Anterior cingulate cortex (tissue), 58 donors: ENCODE results near the gene FUT4.
"Not testable (repeated sequence)": the region's sequence is repeated elsewhere in the genome, so short reads cannot be mapped to it uniquely, and the experiment has no call there.

ENCODE experiments used
- DNase-seq, 58 donors: peaks; one replicate each; lab custom pipeline; 2025; lab: John Stamatoyannopoulos, UW

The FUT4 gene

DNA sequence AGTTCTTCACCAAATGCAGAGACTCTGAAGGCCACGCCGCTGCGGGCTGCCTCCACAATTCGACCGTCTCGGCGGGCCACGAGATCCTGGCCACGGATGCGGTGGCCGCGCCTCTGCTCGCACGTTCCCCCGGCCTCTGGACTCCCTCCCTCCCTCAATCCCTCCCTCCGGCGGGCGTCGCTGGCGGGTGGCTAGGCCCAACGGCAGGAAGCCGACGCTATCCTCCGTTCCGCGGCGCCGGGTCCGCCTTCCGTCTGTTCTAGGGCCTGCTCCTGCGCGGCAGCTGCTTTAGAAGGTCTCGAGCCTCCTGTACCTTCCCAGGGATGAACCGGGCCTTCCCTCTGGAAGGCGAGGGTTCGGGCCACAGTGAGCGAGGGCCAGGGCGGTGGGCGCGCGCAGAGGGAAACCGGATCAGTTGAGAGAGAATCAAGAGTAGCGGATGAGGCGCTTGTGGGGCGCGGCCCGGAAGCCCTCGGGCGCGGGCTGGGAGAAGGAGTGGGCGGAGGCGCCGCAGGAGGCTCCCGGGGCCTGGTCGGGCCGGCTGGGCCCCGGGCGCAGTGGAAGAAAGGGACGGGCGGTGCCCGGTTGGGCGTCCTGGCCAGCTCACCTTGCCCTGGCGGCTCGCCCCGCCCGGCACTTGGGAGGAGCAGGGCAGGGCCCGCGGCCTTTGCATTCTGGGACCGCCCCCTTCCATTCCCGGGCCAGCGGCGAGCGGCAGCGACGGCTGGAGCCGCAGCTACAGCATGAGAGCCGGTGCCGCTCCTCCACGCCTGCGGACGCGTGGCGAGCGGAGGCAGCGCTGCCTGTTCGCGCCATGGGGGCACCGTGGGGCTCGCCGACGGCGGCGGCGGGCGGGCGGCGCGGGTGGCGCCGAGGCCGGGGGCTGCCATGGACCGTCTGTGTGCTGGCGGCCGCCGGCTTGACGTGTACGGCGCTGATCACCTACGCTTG is at the start of gene FUT4:
FUT4 (plus strand) TSS at position 227 of the 951 bp plus-strand sequence; CDS start at position 440, 213 bp downstream.
- peak in 57 of 58 donors; percentile 27 to 87 (median 66) for DNase-seq

- no peak for DNase-seq
Observed at GRCh38 chr11:94494126-94494680, 49.5 kb upstream of the FUT4 start.

- DNase-seq, result no peak
Observed at GRCh38 chr11:94500181-94500580, 43.5 kb upstream of the FUT4 start.

- DNase-seq, result no peak
Observed at GRCh38 chr11:94501522-94501921, 42.2 kb upstream of the FUT4 start.

GRCh38 chr11:94504689-94505293 is 38.9 kb upstream of the FUT4 start:
- peak in 1 of 58 donors; percentile 14 for DNase-seq

DNA sequence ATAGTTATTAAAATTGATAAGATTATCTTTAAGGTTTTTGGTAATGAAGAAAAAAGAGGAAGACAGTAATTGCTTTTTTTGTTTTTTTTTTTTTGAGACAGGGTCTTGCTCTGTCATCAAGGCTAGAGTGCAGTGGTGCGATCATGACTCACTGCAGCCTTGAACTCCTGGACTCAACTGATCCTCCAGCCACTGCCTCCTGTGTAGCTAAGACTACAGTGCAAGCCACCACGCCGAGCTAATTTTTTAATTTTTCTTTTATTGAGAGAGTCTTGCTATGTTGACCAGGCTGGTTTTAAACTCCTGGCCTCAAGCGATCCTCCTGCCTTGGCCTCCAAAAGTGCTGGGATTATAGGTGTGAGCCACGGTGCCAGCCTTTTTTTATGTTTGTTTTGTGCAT is 37.2 kb upstream of the FUT4 start:
- DNase-seq, result not testable (repeated sequence)

- no peak for DNase-seq
Observed at GRCh38 chr11:94507485-94507884, 36.2 kb upstream of the FUT4 start.

- DNase-seq, result peak in 56 of 58 donors; percentile 3 to 87 (median 58)
Observed at GRCh38 chr11:94511932-94512781, 31.6 kb upstream of the FUT4 start, which contains the start of gene C11orf97. C11orf97 (plus strand) TSS chr11:94512461; CDS start chr11:94512529, 68 bp downstream.

DNA sequence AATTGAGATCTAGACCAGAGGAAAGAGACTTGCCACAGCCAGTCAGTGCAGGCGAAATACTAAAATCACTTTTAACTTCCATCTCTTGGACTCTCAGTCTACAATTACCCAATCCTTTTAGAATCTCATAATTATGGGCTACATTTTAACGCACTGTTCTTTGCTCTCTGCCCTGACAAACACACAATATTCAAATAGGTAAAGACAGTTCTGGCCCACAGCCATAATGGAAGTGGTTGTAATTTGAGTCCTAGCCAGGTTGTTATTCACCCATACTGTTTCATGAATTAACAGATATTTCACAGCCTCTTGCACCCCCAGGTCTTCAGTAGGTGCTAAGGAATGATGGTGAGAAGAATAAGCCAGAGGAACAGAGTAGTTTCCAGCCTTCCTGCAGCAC is 30.6 kb upstream of the FUT4 start:
- DNase-seq, result no peak

GRCh38 chr11:94515398-94515797 is 28.3 kb upstream of the FUT4 start:
- DNase-seq, result no peak

DNA sequence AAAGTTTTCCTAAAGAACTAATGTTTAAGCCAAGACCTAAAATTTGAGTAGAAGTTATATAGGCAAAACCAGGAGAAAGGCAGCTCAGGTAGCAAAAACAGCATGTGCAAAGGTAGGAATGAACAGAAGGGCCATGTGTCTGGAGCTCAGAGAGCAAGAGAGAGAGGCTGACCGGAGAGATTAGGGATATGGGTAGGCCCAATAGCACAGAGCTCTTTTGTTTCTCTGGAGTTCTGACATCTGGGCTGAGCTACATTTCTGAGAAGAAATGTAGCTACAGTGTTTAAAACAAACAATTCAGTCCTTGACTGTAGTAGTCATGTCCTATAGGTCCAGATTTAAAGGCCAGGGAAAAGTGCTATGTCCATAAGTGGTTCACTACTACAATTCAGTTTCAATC is 27.0 kb upstream of the FUT4 start:
- DNase-seq, result no peak

GRCh38 chr11:94518300-94518699 is 25.4 kb upstream of the FUT4 start:
- no peak for DNase-seq

- DNase-seq, result peak in 4 of 58 donors; percentile 1 to 5 (median 4)
Observed at GRCh38 chr11:94519478-94520084, 24.1 kb upstream of the FUT4 start.

GRCh38 chr11:94521684-94522083 is 22.0 kb upstream of the FUT4 start:
- no peak for DNase-seq

GRCh38 chr11:94524341-94524740 is 19.4 kb upstream of the FUT4 start:
- no peak for DNase-seq

- peak in 11 of 58 donors; percentile 3 to 36 (median 10) for DNase-seq
Observed at GRCh38 chr11:94525546-94526324, 18.0 kb upstream of the FUT4 start.

GRCh38 chr11:94526645-94527438 is 16.9 kb upstream of the FUT4 start:
- DNase-seq, result no peak

- DNase-seq, result no peak
Observed at GRCh38 chr11:94528551-94528950, 15.2 kb upstream of the FUT4 start.
